HG03521 (cell line): ENCODE results near the gene AASS.
"Not testable (repeated sequence)": the region's sequence is repeated elsewhere in the genome, so short reads cannot be mapped to it uniquely, and the experiment has no call there.

Experiments used
- ATAC-seq: cut with Tn5 transposase; IDR thresholded peaks from one replicate; pipeline ENCODE4 v1.9.1; 2021; ENCODE audit warnings: mild to moderate bottlenecking, moderate library complexity; ENCODE audit not compliant: unreplicated experiment

The AASS gene

GRCh38 chr7:122143751-122144711 lies at the start of gene AASS:
TSS of gene AASS (minus strand) at chr7:122144249. CDS start at chr7:122133726, 10,523 bp downstream.
- peak; percentile 100 for ATAC-seq

DNA sequence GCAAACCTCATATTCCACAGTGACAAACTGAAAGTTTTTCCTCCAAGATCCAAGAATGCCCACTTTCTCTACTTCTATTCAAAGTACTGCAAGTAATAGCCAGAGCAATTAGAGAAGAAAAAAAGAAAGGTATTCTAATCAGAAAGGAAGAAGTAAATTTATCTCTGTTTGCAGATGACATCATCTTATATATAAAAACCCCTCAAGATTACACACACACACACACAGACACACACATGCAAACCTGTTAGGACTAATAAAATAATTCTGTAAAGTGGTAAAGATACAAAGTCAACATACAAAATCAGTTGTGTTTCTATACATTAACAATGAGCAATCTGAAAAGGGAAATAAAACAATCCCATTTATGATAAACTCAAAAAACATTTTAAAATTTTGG lies 44.7 kb upstream of the AASS start:
- no peak for ATAC-seq

DNA sequence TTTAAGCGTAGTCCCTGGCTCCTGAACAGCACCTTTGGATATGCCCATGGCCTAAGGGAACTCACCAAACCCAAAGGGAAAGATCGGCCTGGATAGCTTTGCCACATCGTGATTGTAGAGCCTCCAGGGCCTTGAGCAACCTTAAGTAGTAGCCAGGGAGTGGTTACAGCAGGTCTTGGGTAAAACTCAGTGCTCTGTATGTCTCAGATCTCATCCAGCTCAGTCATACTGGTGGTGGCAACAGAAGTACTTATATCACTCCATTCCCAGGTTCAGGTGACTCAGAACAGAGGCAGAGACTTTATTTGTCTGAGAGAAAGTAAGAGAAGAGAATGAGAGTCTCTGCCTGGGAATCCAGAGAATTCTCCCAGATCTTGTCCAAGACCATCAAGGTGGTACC lies 39.1 kb upstream of the AASS start:
- ATAC-seq: no peak

- ATAC-seq: no peak
Observed at GRCh38 chr7:122182081-122182480, 38.0 kb upstream of the AASS start.

DNA sequence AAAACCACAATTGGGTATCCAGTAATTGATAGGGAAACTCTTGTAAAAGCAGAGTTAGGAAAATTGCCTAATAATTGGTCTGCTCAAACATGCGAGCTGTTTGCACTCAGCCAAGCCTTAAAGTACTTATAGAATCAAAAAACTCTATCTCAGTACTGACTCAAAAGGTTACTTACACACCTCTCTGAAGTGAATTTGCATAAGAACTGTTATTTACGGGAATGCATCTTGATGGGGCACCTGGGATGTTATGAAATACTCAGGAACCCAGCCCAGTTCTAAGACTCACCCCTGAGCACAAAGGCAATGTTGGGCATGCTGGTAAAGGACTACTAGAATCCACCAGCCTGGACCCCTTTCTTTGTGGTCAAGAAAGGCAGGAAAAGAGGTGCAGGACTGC lies 28.1 kb upstream of the AASS start:
- ATAC-seq: not testable (repeated sequence)

DNA sequence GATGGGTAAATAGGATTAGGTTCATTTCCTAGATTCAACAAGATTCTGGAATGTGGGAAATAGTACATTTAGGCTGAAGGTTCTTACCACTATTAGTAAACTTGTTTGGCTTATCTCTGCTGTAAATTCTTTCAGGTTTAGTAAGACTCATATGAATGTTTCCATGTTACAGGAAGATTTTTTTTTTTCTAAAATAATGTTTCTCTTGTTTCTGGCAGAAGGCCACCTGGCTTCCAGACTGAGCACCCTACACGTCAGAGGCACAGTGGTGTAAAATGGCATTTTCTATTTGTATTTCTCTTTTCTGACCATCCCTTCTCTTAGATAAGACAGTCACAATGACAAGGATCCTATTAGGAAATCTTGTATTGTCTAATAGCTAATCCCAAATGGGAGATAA lies 22.7 kb upstream of the AASS start:
- no peak for ATAC-seq

- no peak for ATAC-seq
Observed at GRCh38 chr7:122166275-122166674, 22.2 kb upstream of the AASS start.

DNA sequence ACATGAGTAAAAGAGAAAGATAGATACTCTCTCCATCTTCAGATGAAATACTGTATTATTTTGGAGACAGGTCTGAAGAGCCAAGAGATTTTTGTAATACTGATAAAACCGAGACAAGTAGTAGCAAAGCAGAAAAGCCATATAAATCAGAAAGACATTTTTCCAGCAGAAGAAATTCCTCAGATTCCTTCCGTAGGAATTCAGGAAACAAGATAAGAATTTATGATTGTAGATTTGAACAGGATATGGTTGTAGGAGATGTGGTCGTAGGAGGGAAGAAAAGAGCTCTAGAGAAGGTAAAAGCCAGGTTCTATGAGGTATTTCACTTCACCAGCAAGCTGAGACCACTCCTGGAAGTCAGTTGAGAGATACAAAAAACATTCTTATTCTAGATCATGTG lies 17.6 kb upstream of the AASS start:
- ATAC-seq: no peak

DNA sequence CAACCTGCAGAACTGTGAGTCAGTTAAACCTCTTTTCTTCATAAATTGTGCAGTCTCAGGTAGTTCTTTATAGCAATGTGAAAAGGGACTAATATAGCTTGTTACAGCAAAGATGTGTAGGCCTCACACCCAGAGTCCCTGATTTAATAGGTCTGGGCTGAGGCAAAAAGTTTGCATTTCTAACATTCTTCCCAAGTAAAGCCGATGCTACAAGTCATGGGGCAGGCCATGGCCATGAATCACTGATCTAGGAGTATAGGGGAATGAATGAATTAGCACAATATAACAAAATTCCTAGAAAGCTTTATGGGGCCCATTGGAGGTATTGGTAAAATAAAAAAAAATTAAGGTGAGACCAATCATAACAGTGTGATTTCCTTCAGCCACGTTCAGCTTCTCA lies 11.5 kb upstream of the AASS start:
- ATAC-seq: no peak

GRCh38 chr7:122148878-122149277 lies 4.8 kb upstream of the AASS start:
- no peak for ATAC-seq

GRCh38 chr7:122148081-122148480 lies 4.0 kb upstream of the AASS start:
- no peak for ATAC-seq

- no peak for ATAC-seq
Observed at GRCh38 chr7:122145937-122146645, 2.0 kb upstream of the AASS start.

DNA sequence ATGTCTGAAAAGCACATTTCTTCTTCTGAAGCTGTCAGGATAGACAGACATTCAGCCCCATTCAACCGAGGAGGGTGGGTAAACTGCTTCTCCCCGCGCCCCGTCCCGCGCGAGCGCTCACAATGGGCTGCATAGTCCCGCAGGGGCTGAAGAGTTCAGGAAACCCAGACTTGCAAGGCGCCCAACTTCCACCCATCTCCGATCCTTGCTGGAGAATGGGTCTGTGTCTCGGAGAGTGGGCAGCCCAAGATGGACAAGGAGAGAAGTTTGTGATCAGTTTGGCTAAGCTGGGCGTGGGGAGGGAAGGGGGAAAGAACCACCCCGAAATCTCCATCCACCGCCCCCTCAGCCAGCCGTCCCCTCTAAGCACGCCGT lies 686 bp downstream of the AASS start:
- ATAC-seq: peak; percentile 1

- ATAC-seq: no peak
Observed at GRCh38 chr7:122140918-122141317, 3.1 kb downstream of the AASS start.

- no peak for ATAC-seq
Observed at GRCh38 chr7:122137251-122138077, 6.6 kb downstream of the AASS start.

GRCh38 chr7:122136639-122137245 lies 7.3 kb downstream of the AASS start:
- no peak for ATAC-seq

GRCh38 chr7:122136078-122136477 lies 8.0 kb downstream of the AASS start:
- ATAC-seq: no peak

- no peak for ATAC-seq
Observed at GRCh38 chr7:122135275-122135674, 8.8 kb downstream of the AASS start.

GRCh38 chr7:122134793-122135192 lies 9.3 kb downstream of the AASS start:
- not testable (repeated sequence) for ATAC-seq

DNA sequence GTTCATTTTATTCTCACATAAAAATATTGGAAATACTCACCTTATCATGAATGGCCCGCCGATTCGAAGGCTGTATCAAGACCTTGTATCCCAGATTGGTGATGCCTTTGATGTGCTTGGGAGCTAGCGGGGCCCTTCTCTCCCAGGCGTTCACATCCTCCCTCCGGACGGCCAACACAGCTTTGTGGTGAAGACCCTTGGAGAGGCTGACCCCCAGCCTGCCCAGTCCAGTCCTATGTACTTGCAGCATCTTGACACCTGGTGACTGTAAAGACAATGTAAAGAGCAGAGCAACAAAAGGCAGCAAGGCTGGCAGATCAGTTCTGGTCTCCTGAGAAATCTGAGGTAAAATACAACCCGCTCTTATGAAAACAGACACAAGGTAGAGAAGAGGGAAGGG lies 10.6 kb downstream of the AASS start:
- ATAC-seq: no peak

GRCh38 chr7:122132341-122132740 lies 11.7 kb downstream of the AASS start:
- ATAC-seq: no peak
